K562 (cell line): ENCODE measurements around the gene CMTM8. TPM values are rescaled to one million over a fixed set of nuclear protein-coding genes. Genes with fewer than 3 reads are reported as not detected.

Experiments used
- ARID2 ChIP-seq: fragments of 450-650 bp; IDR thresholded peaks from 2 replicates; pipeline ENCODE4 v1.6.1; 2017; ENCODE audit warnings: antibody characterized with exemption, mild to moderate bottlenecking
- BCLAF1 ChIP-seq, 2 experiments: fragments of 450-650 bp in 1 of 2; IDR thresholded peaks; 2 replicates each; pipeline ENCODE4 v1.6.1; 2011 to 2017; ENCODE audit warnings: low read depth in 2 of 2, antibody characterized with exemption in 1 of 2, borderline replicate concordance in 1 of 2, low read length in 1 of 2, mild to moderate bottlenecking in 1 of 2, mixed read lengths in 1 of 2; ENCODE audit not compliant: control insufficient read depth in 1 of 2
- BRD4 ChIP-seq: fragments of 200-600 bp; sonication (generic); IDR thresholded peaks from 2 replicates; pipeline ENCODE4 v1.6.1; 2017; ENCODE audit warnings: inconsistent platforms
- CREB1 ChIP-seq, 2 experiments: sonication (generic) in 1 of 2; formaldehyde crosslinking in 1 of 2; IDR thresholded peaks; 2 replicates each; pipeline versions ENCODE4 v1.6.1 to v1.8.0; 2012 to 2022; ENCODE audit warnings: inconsistent platforms in 1 of 2, mild to moderate bottlenecking in 1 of 2, missing genetic modification reagents in 1 of 2, moderate library complexity in 1 of 2
- EHMT2 ChIP-seq: fragments of 450-650 bp; IDR thresholded peaks from 2 replicates; pipeline ENCODE4 v1.6.1; 2018; ENCODE audit warnings: antibody characterized with exemption
- FOSL1 ChIP-seq: fragments of 200-800 bp; sonication (Bioruptor generic); conservative IDR thresholded peaks from 2 replicates; pipeline ENCODE4 v1.6.1; 2016; ENCODE audit warnings: missing genetic modification characterization, missing compliant biosample characterization
- KDM4B ChIP-seq, 2 experiments: fragments of 450-650 bp in 1 of 2; sonication (generic) in 1 of 2; IDR thresholded peaks; 2 replicates each; pipeline ENCODE4 v1.6.1; 2016 to 2017; ENCODE audit warnings: borderline replicate concordance in 2 of 2, antibody characterized with exemption in 1 of 2, low read depth in 1 of 2, mild to moderate bottlenecking in 1 of 2
- MNT ChIP-seq, 2 experiments: fragments of 450-650 bp; conservative IDR thresholded peaks; 2 replicates each; pipeline ENCODE4 v1.6.1; 2017; ENCODE audit warnings: mild to moderate bottlenecking in 2 of 2, moderate library complexity in 2 of 2
- RAD51 ChIP-seq: fragments of 450-650 bp; IDR thresholded peaks from 2 replicates; pipeline ENCODE4 v1.7.1; 2016; ENCODE audit warnings: low read depth, mild to moderate bottlenecking, borderline replicate concordance
- SMARCA4 ChIP-seq: fragments of 450-650 bp; IDR thresholded peaks from 2 replicates; pipeline ENCODE4 v1.6.1; 2016
- ZFP91 ChIP-seq: sonication (generic); formaldehyde crosslinking; IDR thresholded peaks from 2 replicates; pipeline ENCODE4 v1.8.0; 2022; ENCODE audit warnings: mild to moderate bottlenecking, missing genetic modification reagents
- ZNF277 ChIP-seq: fragments of 250-450 bp; sonication (Bioruptor Pico); IDR thresholded peaks from 2 replicates; pipeline ENCODE4 v1.8.0; 2022; ENCODE audit warnings: inconsistent platforms, mild to moderate bottlenecking, moderate library complexity, borderline replicate concordance
- ZNF609 ChIP-seq: sonication (generic); formaldehyde crosslinking; IDR thresholded peaks from 2 replicates; pipeline ENCODE4 v1.8.1; 2023; ENCODE audit warnings: missing genetic modification reagents, mild to moderate bottlenecking, borderline replicate concordance
- ZNF696 ChIP-seq: fragments of 250-450 bp; sonication (Bioruptor Pico); conservative IDR thresholded peaks from 2 replicates; pipeline ENCODE4 v1.4.0; 2020; ENCODE audit warnings: mild to moderate bottlenecking, moderate library complexity
- polyA plus RNA-seq, 8 experiments: library from polyadenylated mRNA; depleted of rRNA in 4 of 8; stranded (reverse) in 5 of 8; unstranded in 3 of 8; fragments of >200 nt; fragmentation: Nextera tagmentation in 2 of 8; fragmentation: Illumina TruSeq in 1 of 8; extraction: Ambion mirVana in 2 of 8; extraction: Trizol in 1 of 8; gene quantifications; 2 replicates each; pipeline versions ENCODE4 v1.2.1 to v1.2.3, GENCODE V29; 2011 to 2014; ENCODE audit warnings: inconsistent platforms in 1 of 8, missing spikeins in 1 of 8
- total RNA-seq, 7 experiments: library from RNA; depleted of rRNA in 6 of 7; stranded (reverse); fragments of >200 nt in 6 of 7; fragmentation: Illumina TruSeq in 2 of 7; extraction: Trizol in 2 of 7; gene quantifications; 2 replicates each; pipeline versions ENCODE4 v1.2.1 to v1.2.3, GENCODE V29; 2011 to 2021; ENCODE audit warnings: low replicate concordance in 1 of 7

The CMTM8 gene
- total and polyA plus RNA-seq, 9 of the 15 experiments (the other 6 are each of a cell fraction or from before 2014, with no cell fraction given), result not detected

- no peak for TF ChIP-seq MNT (conservative IDR thresholded peaks at IDR 0.05)
- TF ChIP-seq ZNF609 (CRISPR knock-in tag), result no peak
- no peak for TF ChIP-seq CREB1 (IDR thresholded peaks at IDR 0.05)
- no peak for TF ChIP-seq CREB1 (CRISPR knock-in tag; IDR thresholded peaks at IDR 0.05)
- no peak for TF ChIP-seq ZNF696 (CRISPR knock-in tag)
- peak; percentile 81 for TF ChIP-seq FOSL1 (tag)
- TF ChIP-seq ARID2, result no peak
- TF ChIP-seq EHMT2, result no peak
- no peak for TF ChIP-seq BRD4
- no peak for TF ChIP-seq ZFP91 (CRISPR knock-in tag)
- TF ChIP-seq BCLAF1 (IDR thresholded peaks at IDR 0.05; ENCODE audit: borderline replicate concordance in 1 of 2, control insufficient read depth in 1 of 2, low read depth in 2 of 2, low read length in 1 of 2), result no peak
- TF ChIP-seq ZNF277, result no peak
- no peak for TF ChIP-seq RAD51
- no peak for TF ChIP-seq KDM4B (IDR thresholded peaks at IDR 0.05; ENCODE audit: borderline replicate concordance in 2 of 2, low read depth in 1 of 2)
- TF ChIP-seq SMARCA4, result peak; percentile 43; the same call in 1 of the 2 replicates
These were observed 10.8 kb downstream of the CMTM8 start (continued) for GRCh38 chr3:32249184-32249782.
